Astrocyte of the cerebellum (primary cell): ENCODE measurements around the gene SERTAD3.

Source experiments
- DNase-seq: peaks from one replicate; pipeline ENCODE4 v3.0.0-alpha.2; 2011; ENCODE audit warnings: low read depth
- H3K4me3 ChIP-seq: 2 replicates; pipeline ENCODE4 v1.5.1; 2011; ENCODE audit warnings: mild to moderate bottlenecking, low read depth, low read length, moderate library complexity
- CTCF ChIP-seq: IDR thresholded peaks from 2 replicates; pipeline ENCODE4 v1.5.1; 2012; ENCODE audit warnings: low read length, low read depth, moderate library complexity, mild to moderate bottlenecking; ENCODE audit errors: missing control alignments
- in situ Hi-C: cut with HindIII; loops from 2 replicates; pipeline ENCODE4 v1.10.0; 2017; ENCODE audit warnings: low sequenced_read_pairs

SERTAD3 gene

GRCh38 chr19:40424637-40425449 lies 19.3 kb downstream of the SERTAD3 start:
- DNase-seq: no peak
- peak overlapping the region; percentile 89 for H3K4me3 ChIP-seq
- in situ Hi-C loops: no loop called here
- TF ChIP-seq CTCF: no peak

- peak overlapping the region; percentile 89 for H3K4me3 ChIP-seq
- in situ Hi-C loops: no loop called here
- no peak for TF ChIP-seq CTCF
- no peak for DNase-seq
Measured at GRCh38 chr19:40423938-40424337, 20.2 kb downstream of the SERTAD3 start.

- no peak for TF ChIP-seq CTCF
- in situ Hi-C loops: no loop called here
- no peak for DNase-seq
- no peak overlapping the region for H3K4me3 ChIP-seq
Measured at GRCh38 chr19:40422748-40423566, 21.2 kb downstream of the SERTAD3 start.

GRCh38 chr19:40421993-40422747 lies 22.0 kb downstream of the SERTAD3 start:
- no peak overlapping the region for H3K4me3 ChIP-seq
- in situ Hi-C loops: no loop called here
- TF ChIP-seq CTCF: no peak
- no peak for DNase-seq

GRCh38 chr19:40420766-40421765 lies 23.1 kb downstream of the SERTAD3 start:
- DNase-seq: peak; percentile 72
- H3K4me3 ChIP-seq: peak overlapping the region; percentile 58
- in situ Hi-C loops: no loop called here
- TF ChIP-seq CTCF: peak; percentile 99
